Adrenal gland (tissue), 5 donors: Measurements from ENCODE around the gene MBD2.

Experiments
- POLR2A ChIP-seq, 2 donors: fragments of 450-650 bp; IDR thresholded peaks; one replicate each; pipeline ENCODE4 v1.6.1; 2017; ENCODE audit warnings: antibody characterized with exemption in 2 of 2, mild to moderate bottlenecking in 2 of 2, moderate library complexity in 1 of 2
- TF ChIP-seq, protein P1 (sequence below), 6 experiments: fragments of 450-650 bp in 4 of 6; fragments of 200-600 bp in 2 of 6; sonication (generic) in 1 of 6; IDR thresholded peaks; 1 replicate in 5 of 6; 2 replicates in 1 of 6; pipeline versions ENCODE4 v1.5.1 to v1.8.0; 2016 to 2021; ENCODE audit warnings: antibody characterized with exemption in 6 of 6, mild to moderate bottlenecking in 2 of 6, moderate library complexity in 1 of 6
- donor health status: DM: no; HTN: no; CAD: no.

DNA sequence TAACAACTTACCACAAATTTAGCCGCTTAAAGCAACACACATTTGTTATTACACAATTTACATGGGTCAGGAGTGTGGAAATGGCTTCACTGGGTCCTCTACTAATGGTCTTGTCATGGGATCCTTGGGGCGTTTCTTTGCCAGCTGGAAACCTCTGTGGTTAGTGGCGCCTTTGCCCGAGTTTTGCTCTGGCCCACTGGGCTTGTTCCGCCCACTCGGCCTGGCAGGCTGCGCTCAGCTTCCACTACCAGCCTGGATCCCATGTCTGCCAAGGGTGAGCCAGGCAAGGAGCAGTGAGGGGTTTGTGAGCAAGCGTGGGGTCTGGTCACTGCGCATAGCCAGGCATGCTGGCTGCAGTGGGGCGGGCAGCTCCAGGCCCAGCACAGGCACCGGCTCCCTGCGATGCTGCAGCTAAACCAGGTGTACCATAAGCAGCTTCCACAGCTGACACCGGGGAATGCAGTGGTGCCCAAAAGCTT is 16.2 kb upstream of the MBD2 start:
- TF ChIP-seq, protein P1, sequence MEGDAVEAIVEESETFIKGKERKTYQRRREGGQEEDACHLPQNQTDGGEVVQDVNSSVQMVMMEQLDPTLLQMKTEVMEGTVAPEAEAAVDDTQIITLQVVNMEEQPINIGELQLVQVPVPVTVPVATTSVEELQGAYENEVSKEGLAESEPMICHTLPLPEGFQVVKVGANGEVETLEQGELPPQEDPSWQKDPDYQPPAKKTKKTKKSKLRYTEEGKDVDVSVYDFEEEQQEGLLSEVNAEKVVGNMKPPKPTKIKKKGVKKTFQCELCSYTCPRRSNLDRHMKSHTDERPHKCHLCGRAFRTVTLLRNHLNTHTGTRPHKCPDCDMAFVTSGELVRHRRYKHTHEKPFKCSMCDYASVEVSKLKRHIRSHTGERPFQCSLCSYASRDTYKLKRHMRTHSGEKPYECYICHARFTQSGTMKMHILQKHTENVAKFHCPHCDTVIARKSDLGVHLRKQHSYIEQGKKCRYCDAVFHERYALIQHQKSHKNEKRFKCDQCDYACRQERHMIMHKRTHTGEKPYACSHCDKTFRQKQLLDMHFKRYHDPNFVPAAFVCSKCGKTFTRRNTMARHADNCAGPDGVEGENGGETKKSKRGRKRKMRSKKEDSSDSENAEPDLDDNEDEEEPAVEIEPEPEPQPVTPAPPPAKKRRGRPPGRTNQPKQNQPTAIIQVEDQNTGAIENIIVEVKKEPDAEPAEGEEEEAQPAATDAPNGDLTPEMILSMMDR (IDR thresholded peaks at IDR 0.05): no peak
- no peak for TF ChIP-seq POLR2A (IDR thresholded peaks at IDR 0.05)
